ENCODE measurements around the gene FXYD7. TPM values are rescaled to one million over a fixed set of nuclear protein-coding genes. Genes with fewer than 3 reads are reported as not detected.

FXYD7 gene
- total RNA-seq, 2 experiments from 2014 or later, result 4.5 to 5.0 TPM

DNA sequence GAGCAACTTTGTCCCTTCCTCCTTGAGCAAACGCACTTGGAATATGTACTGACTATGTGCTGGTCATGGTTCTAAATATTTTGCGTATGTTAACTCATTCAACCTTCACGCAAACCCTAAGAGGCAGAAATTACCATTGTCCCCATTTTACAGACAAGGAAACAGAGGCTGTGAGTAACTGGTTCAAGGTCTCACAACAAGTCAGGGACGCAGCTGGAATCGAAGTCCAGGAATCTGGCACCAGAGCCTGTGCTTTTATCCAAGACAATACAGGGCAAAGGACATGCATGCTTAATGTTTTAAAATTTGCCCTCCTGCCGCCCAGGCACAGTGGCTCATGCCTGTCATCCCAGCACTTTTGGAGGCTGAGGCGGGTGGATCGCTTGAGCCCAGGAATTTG lies 16.6 kb downstream of the FXYD7 start:
- ChIA-PET POLR2A (interaction anchor here (0.6 kb wide), 1 partner anchor 852 kb away, joined by 3 read pairs; no protein-coding TSS in a partner anchor), CTCF (interaction anchor here (0.6 kb wide), 1 partner anchor 109 kb away, joined by 3 read pairs; the partner anchor contains the start of gene USF2)
- Mint-ChIP-seq H3K27me3 (no peaks in the 10 kb centered on the region), H3K27ac (no peak overlapping the region), H3K4me1 (peaks cover 48% of the 10 kb centered on the region), H3K9me3 (peaks cover 31% of the 10 kb centered on the region), H3K4me3 (no peak overlapping the region), H3K36me3 (ENCODE audit: low read depth) (peaks cover 99% of the 10 kb centered on the region)
- no peak for DNase-seq

GRCh38 chr19:35160629-35161433 lies 17.8 kb downstream of the FXYD7 start:
- Mint-ChIP-seq H3K4me1 (peaks cover 51% of the 10 kb centered on the region), H3K36me3 (ENCODE audit: low read depth) (peaks cover 100% of the 10 kb centered on the region), H3K27ac (no peak overlapping the region), H3K27me3 (no peaks in the 10 kb centered on the region), H3K9me3 (peaks cover 42% of the 10 kb centered on the region), H3K4me3 (no peak overlapping the region)
- CTCF ChIA-PET, result interaction anchor here (0.7 to 2.4 kb wide), 4 partner anchors 12 to 25 kb away, joined by 3 to 10 read pairs (median 4); no protein-coding TSS in a partner anchor
- POLR2A ChIA-PET, result no interaction called here
- no peak for DNase-seq

DNA sequence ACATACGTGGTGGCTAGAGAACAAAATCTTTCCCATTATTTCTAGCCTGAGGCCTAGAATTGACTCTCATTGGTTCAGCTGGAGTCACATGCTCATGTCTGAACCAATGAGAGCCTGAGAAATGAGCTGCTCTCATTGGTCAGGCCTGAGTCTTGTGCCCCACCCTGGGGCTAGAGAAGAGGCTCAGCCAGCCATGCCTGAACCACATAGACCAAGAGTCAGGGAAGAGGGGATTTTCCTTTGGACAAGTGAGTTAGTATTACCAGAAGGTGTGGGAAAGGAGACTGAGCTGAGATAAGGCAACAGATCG lies 18.3 kb downstream of the FXYD7 start:
- H3K27me3 Mint-ChIP-seq, result no peaks in the 10 kb centered on the region

DNA sequence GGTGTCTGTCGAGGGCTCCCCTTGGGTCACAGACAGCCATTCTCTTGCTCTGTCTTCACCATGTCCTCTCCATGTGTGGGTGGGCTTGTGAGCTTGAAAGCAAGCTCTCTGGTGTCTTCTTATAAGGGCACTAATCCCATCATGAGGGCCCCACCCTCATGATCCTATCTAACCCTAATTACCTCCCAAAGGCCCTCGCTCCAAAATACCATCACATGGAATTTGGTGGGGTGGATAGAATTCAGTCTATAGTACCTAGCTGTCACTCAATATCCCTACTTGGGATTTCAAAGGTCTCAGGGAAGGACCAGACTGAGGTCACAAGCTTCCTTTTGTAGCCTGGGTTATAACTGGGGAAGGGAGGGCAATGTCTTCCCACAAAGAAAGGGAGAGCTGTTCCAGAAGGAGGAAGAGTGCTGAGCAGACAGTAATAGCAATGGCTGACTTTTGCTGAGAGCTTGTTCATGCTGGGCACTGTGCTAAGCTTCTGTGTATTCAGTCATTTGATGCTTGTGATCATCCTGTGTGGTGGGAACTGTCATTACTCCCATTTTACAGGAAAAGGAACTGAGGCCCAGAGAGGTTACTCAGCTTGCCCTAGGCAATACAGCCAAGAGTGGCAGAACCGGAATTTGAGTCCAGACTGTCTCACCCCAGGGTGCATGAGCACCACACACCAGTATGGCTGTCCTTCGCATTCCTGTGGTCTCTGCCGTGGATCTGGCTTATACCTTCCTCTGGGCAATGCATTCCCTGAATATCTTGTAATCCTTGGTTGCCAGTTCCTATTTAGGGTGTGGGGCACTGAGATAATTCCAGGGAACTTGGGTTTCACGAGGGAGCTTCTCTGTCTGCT lies 19.6 kb downstream of the FXYD7 start:
- H3K27me3 Mint-ChIP-seq, result no peaks in the 10 kb centered on the region

More for the DNA sequence above, 18.3 kb downstream of the FXYD7 start:
- Mint-ChIP-seq H3K4me1 (peaks cover 50% of the 10 kb centered on the region), H3K9me3 (peaks cover 47% of the 10 kb centered on the region), H3K36me3 (ENCODE audit: low read depth) (peaks cover 100% of the 10 kb centered on the region), H3K27ac (peak overlapping the region; percentile 16), H3K4me3 (no peak overlapping the region)
- DNase-seq, result no peak
- ChIA-PET CTCF (interaction anchor here (0.6 to 2.9 kb wide), 6 partner anchors 8 to 25 kb away, joined by 3 to 10 read pairs (median 4); partner anchors contain the start of gene FXYD5), POLR2A (no interaction called here)

GRCh38 chr19:35164418-35164817 lies 21.4 kb downstream of the FXYD7 start:
- ChIA-PET POLR2A (no interaction called here), CTCF (interaction anchor here (0.7 kb wide), 1 partner anchor 680 kb away, joined by 3 read pairs; no protein-coding TSS in a partner anchor)
- DNase-seq, result no peak
- peaks cover 44% of the 10 kb centered on the region for H3K4me1 Mint-ChIP-seq
- no peak overlapping the region for H3K27ac Mint-ChIP-seq
- H3K4me3 Mint-ChIP-seq, result no peak overlapping the region
- H3K36me3 Mint-ChIP-seq (ENCODE audit: low read depth), result peaks cover 98% of the 10 kb centered on the region
- H3K27me3 Mint-ChIP-seq, result no peaks in the 10 kb centered on the region
- H3K9me3 Mint-ChIP-seq, result peaks cover 51% of the 10 kb centered on the region

More for the DNA sequence above, 19.6 kb downstream of the FXYD7 start:
- Mint-ChIP-seq H3K36me3 (ENCODE audit: low read depth) (peaks cover 100% of the 10 kb centered on the region), H3K4me3 (no peak overlapping the region), H3K4me1 (peaks cover 50% of the 10 kb centered on the region), H3K27ac (no peak overlapping the region), H3K9me3 (peaks cover 51% of the 10 kb centered on the region)
- ChIA-PET POLR2A (interaction anchor here (0.6 kb wide), 1 partner anchor 18 kb away, joined by 3 read pairs; no protein-coding TSS in a partner anchor), CTCF (interaction anchor here (0.7 to 2.9 kb wide), 4 partner anchors 9 to 21 kb away, joined by 3 to 10 read pairs (median 8); partner anchors contain the start of genes FXYD5 and FXYD7)
- DNase-seq, result no peak

- Mint-ChIP-seq H3K4me3 (no peak overlapping the region), H3K27ac (peak overlapping the region; percentile 63), H3K27me3 (no peaks in the 10 kb centered on the region), H3K4me1 (peaks cover 48% of the 10 kb centered on the region), H3K36me3 (ENCODE audit: low read depth) (peaks cover 98% of the 10 kb centered on the region), H3K9me3 (peaks cover 51% of the 10 kb centered on the region)
- no peak for DNase-seq
- POLR2A ChIA-PET, result no interaction called here
- CTCF ChIA-PET, result interaction anchor here (3.2 kb wide), 1 partner anchor 12 kb away, joined by 14 read pairs; the partner anchor contains the start of gene FXYD5
These were observed 22.4 kb downstream of the FXYD7 start for GRCh38 chr19:35165200-35166058.

DNA sequence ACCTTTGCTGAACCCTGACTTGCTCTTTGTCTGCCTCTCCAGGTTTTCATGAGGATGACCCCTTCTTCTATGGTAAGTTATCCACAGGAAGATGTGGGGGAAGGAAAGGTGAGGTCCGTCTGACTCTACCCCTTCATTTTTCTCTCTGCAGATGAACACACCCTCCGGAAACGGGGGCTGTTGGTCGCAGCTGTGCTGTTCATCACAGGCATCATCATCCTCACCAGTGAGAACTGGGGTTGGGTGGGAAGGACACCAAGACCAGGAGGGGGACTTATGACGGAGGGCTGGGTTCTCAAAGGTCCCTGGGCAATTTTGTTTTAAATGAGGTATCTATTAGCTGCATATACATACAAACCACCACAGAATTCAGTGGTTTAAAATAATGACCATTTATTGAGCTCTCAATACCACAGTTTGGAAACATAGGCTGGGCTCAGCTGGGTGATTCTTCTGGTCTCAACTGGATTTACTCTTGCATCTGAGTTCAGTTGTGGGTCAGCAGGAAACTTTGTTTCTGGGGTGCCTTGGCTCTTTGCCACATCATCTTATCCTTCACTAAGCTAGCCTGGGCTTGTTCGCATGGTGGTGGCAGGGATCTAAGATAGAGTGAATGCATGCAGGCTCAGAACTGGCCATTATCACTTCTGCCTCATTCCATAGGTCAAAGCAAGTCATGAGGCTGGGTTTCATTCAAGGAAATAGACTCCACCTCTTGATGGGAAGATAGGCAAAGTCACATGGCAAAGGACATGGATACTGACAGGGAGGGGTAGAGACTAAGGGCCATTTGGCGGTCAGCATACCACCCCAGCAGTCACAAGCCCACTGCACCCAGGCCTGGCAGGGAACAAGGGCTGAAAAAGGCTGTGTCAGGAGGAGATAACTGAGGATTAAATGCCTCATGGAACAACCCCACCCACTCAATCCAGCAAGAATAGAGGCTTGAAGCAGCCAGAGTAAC lies 23.3 kb downstream of the FXYD7 start:
- Mint-ChIP-seq H3K4me1 (peaks cover 51% of the 10 kb centered on the region), H3K9me3 (peaks cover 48% of the 10 kb centered on the region), H3K27me3 (no peaks in the 10 kb centered on the region), H3K4me3 (peak overlapping the region; percentile 32), H3K27ac (peak overlapping the region; percentile 91), H3K36me3 (ENCODE audit: low read depth) (peaks cover 95% of the 10 kb centered on the region)
- POLR2A ChIA-PET, result no interaction called here
- no peak for DNase-seq
- CTCF ChIA-PET, result interaction anchor here (0.6 to 3.2 kb wide), 2 partner anchors 13 to 23 kb away, joined by 4 to 14 read pairs; partner anchors contain the start of genes FXYD5 and FXYD7

GRCh38 chr19:35167251-35168119 lies 24.4 kb downstream of the FXYD7 start:
- Mint-ChIP-seq H3K4me1 (peaks cover 51% of the 10 kb centered on the region), H3K4me3 (no peak overlapping the region), H3K27me3 (no peaks in the 10 kb centered on the region), H3K36me3 (ENCODE audit: low read depth) (peaks cover 93% of the 10 kb centered on the region), H3K9me3 (peaks cover 44% of the 10 kb centered on the region), H3K27ac (peak overlapping the region; percentile 91)
- CTCF ChIA-PET, result interaction anchor here (1.6 to 3.2 kb wide), 2 partner anchors 12 to 14 kb away, joined by 4 to 14 read pairs; partner anchors contain the start of gene FXYD5
- POLR2A ChIA-PET, result no interaction called here
- peak; percentile 27 for DNase-seq

DNA sequence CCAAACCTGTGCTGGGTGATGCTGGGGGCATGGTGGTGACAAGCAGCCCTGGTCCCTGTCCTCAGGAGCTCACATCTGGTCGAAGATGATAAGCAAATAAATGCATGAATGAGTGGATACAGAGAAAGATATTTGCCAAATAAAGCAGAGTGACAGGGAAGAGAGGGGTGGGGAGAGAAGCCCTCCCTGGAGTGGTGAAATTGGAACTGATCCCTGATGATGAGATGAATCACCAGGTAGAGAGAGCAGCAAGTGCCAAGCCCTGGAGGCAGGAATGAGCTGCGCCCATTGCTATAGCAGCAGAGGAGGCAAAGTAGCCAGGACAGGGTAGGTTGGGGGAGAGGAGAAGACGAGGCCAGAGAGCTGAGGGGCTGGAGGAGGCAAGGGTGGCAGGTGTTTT lies 25.1 kb downstream of the FXYD7 start:
- ChIA-PET CTCF (interaction anchor here (1.6 to 3.2 kb wide), 2 partner anchors 12 to 15 kb away, joined by 4 to 14 read pairs; partner anchors contain the start of gene FXYD5), POLR2A (no interaction called here)
- Mint-ChIP-seq H3K36me3 (ENCODE audit: low read depth) (peaks cover 93% of the 10 kb centered on the region), H3K27ac (peak overlapping the region; percentile 87), H3K4me1 (peaks cover 51% of the 10 kb centered on the region), H3K4me3 (no peak overlapping the region), H3K9me3 (peaks cover 39% of the 10 kb centered on the region), H3K27me3 (no peaks in the 10 kb centered on the region)
- no peak for DNase-seq

DNA sequence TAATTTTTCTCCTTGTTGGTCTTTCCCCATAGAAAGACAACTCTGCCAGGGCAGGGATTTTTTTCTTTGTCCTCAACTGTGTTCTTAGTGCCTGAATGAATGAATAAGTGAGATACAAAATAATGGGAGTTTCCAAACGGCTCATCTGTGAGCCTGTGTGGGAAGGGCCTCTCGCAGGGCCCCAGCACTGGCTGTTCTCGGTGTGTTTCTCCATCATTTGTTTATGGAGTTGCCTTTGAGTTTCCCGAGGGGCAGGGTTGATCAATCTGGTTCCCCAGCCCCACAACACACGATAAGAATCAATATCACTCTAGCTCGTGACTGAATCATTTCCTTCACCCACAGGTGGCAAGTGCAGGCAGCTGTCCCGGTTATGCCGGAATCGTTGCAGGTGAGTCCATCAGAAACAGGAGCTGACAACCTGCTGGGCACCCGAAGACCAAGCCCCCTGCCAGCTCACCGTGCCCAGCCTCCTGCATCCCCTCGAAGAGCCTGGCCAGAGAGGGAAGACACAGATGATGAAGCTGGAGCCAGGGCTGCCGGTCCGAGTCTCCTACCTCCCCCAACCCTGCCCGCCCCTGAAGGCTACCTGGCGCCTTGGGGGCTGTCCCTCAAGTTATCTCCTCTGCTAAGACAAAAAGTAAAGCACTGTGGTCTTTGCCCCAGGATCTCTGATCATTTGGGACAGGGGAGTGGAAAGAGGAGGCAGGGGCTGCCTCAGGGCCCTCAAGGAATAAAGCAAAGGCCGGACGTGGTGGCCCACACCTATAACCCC lies 26.4 kb downstream of the FXYD7 start:
- Mint-ChIP-seq H3K27ac (peak overlapping the region; percentile 50), H3K9me3 (peaks cover 28% of the 10 kb centered on the region), H3K4me3 (no peak overlapping the region), H3K36me3 (ENCODE audit: low read depth) (peaks cover 88% of the 10 kb centered on the region), H3K4me1 (peaks cover 55% of the 10 kb centered on the region), H3K27me3 (no peaks in the 10 kb centered on the region)
- no peak for DNase-seq
- POLR2A ChIA-PET, result no interaction called here
- CTCF ChIA-PET, result interaction anchor here (1.0 to 1.6 kb wide), 2 partner anchors 10 to 64 kb away, joined by 4 read pairs; no protein-coding TSS in a partner anchor

All from activated CD4-positive, alpha-beta T cell treated with anti-CD3 and anti-CD28 coated beads, Interleukin-2, amount 10 ng/mL, durations not matched to agents 7 days and 5 days (primary cell).